GM23248 (cell line): ENCODE results near the gene SH3D19.

Experiments
- EZH2 ChIP-seq: fragments of 200-600 bp; sonication (generic); IDR thresholded peaks from 2 replicates; pipeline ENCODE4 v1.6.1; 2018; ENCODE audit warnings: antibody characterized with exemption, mild to moderate bottlenecking; ENCODE audit not compliant: insufficient read depth, poor library complexity, severe bottlenecking
- EZH2phosphoT487 ChIP-seq: fragments of 200-600 bp; sonication (generic); IDR thresholded peaks from 2 replicates; pipeline ENCODE4 v1.6.1; 2018; ENCODE audit warnings: antibody characterized with exemption, moderate library complexity, mild to moderate bottlenecking, low read depth; ENCODE audit not compliant: insufficient read depth

GRCh38 chr4:151323667-151324066, 1.7 kb downstream of the SH3D19 start:
- TF ChIP-seq EZH2 (no peak), EZH2phosphoT487 (no peak)
